Body of pancreas (tissue), 4 donors: ENCODE measurements around the gene GJA8. TPM values are rescaled to one million over a fixed set of nuclear protein-coding genes. Genes with fewer than 3 reads are reported as not detected.

Experiments used
- ATAC-seq: fragments of 150-250 bp; one replicate; pipeline ENCODE4 v1.9.1; 2016
- DNase-seq, 4 donors: peaks; one replicate each; pipeline ENCODE4 v3.0.0-alpha.2; 2019
- H3K27ac ChIP-seq, 4 donors: fragments of 200-600 bp; sonication (generic); 1 replicate in 3 of 4; 2 replicates in 1 of 4; pipeline versions ENCODE4 v1.5.1 to v1.6.1; 2016 to 2019; ENCODE audit warnings: mild to moderate bottlenecking in 1 of 4, mixed read lengths in 1 of 4, moderate library complexity in 1 of 4
- H3K27me3 ChIP-seq, 2 donors: fragments of 200-600 bp; sonication (generic); one replicate each; pipeline ENCODE4 v1.6.0; 2016; ENCODE audit warnings: mild to moderate bottlenecking in 1 of 2
- H3K36me3 ChIP-seq, 2 donors: fragments of 200-600 bp; sonication (generic); replicated peaks in 1 of 2; 2 replicates each; pipeline ENCODE4 v1.5.1; 2016; ENCODE audit warnings: low read depth in 2 of 2; ENCODE audit not compliant: insufficient read depth in 1 of 2
- H3K4me1 ChIP-seq: fragments of 200-600 bp; sonication (generic); one replicate; pipeline ENCODE4 v1.6.0; 2016
- H3K4me3 ChIP-seq, 2 donors: fragments of 200-600 bp; sonication (generic); 1 replicate in 1 of 2; 2 replicates in 1 of 2; pipeline ENCODE4 v1.5.1; 2016 to 2019
- H3K9me3 ChIP-seq, 3 donors: fragments of 200-600 bp; sonication (generic); 1 replicate in 2 of 3; 2 replicates in 1 of 3; pipeline ENCODE4 v1.5.1; 2016
- CTCF ChIP-seq, 7 experiments: fragments of 450-650 bp in 4 of 7; fragments of 200-600 bp in 3 of 7; sonication (generic) in 3 of 7; IDR thresholded peaks; one replicate each; pipeline ENCODE4 v1.5.1; 2016 to 2019; ENCODE audit warnings: antibody characterized with exemption in 7 of 7
- POLR2A ChIP-seq, 3 donors: fragments of 450-650 bp; IDR thresholded peaks; one replicate each; pipeline ENCODE4 v1.6.1; 2016; ENCODE audit warnings: antibody characterized with exemption in 3 of 3, mild to moderate bottlenecking in 2 of 3
- WGBS, 2 donors: methylation state at CpG; one replicate each; pipeline ENCODE4 v1.1.5; 2017; 5-methylcytosine and 5-hydroxymethylcytosine counted together
- intact Hi-C: fragments of 100-400 bp; cut with DNase I; formaldehyde crosslinking; loops from one replicate; pipeline ENCODE4 v1.15.1; 2023
- total RNA-seq, 2 donors: library from RNA; depleted of rRNA; stranded (reverse); fragments of >200 nt; gene quantifications; one replicate each; pipeline ENCODE4 v1.1.0, GENCODE V29; 2016

GJA8 gene
- total RNA-seq, 2 donors from 2014 or later: not detected

GRCh38 chr1:147879911-147880310, 22.7 kb upstream of the GJA8 start:
- ATAC-seq (no peak), DNase-seq (no peak)
- H3K9me3 ChIP-seq: no peaks in the 10 kb centered on the region
- H3K36me3 ChIP-seq: no peaks in the 10 kb centered on the region
- intact Hi-C loops: no loop called here
- no peaks in the 10 kb centered on the region for H3K27me3 ChIP-seq
- H3K4me1 ChIP-seq: no peaks in the 10 kb centered on the region
- H3K4me3 ChIP-seq: no peak overlapping the region
- TF ChIP-seq POLR2A (IDR thresholded peaks at IDR 0.05) (no peak), CTCF (IDR thresholded peaks at IDR 0.05) (no peak)
- no peak overlapping the region for H3K27ac ChIP-seq

DNA sequence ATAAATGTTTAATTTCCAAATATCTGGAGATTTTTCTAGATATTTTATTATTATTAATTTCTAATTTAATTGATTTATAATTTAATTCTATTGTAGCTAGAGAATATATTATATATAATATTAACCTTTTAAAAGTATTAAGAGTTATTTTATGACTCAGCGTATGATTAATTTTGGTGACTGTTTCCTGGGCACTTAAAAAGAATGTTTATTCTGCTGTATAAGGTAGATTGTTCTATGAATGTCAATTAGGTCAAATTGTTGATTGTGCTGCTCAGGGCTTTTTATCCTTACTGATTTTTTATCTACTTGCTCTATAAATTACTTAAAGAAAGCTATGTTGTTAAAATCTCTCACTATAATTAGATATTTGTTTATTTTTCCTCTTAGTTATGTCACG, 20.1 kb upstream of the GJA8 start:
- H3K27me3 ChIP-seq: no peaks in the 10 kb centered on the region
- H3K36me3 ChIP-seq: no peaks in the 10 kb centered on the region
- 34 to 76% methylated on average over 2 of the region's 2 CpGs for WGBS, 2 donors
- no peak overlapping the region for H3K27ac ChIP-seq
- no peaks in the 10 kb centered on the region for H3K9me3 ChIP-seq
- H3K4me3 ChIP-seq: no peak overlapping the region
- no peak for ATAC-seq
- no peaks in the 10 kb centered on the region for H3K4me1 ChIP-seq
- intact Hi-C loops: no loop called here
- DNase-seq: no peak
- no peak for TF ChIP-seq CTCF (IDR thresholded peaks at IDR 0.05)
- TF ChIP-seq POLR2A (IDR thresholded peaks at IDR 0.05): no peak

DNA sequence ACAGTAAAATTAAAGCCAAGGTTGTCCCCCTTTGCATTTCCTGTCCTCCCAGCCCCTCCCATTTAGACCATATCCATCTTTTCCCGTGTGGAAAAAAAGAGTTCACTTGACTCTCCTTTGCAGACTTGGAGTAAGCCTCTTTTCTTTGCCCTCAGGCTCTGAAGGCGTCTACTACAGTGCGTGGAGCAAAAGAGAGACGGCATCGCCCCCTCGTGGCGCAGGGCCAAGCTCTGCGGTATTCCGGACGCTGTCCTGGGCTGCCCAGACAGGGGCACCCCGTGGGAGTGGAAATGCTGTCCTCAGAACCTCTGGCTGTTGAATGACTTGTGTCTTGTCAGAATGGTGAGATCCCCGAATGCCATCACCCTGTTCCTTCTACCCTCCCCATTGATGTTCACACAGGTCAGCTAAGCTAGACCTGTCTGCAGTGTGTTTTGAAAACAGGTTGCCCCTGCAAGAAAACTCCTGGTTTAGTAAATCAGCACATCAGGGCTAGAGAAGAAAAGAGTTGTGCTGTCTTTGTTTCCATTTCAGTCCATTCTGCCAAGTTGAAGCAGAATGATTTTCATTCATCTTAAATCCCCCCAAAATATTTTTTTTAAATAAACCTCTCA, 12.3 kb upstream of the GJA8 start:
- H3K27ac ChIP-seq: no peak overlapping the region
- 10 to 11% methylated on average over 12 of the region's 12 CpGs for WGBS, 2 donors
- H3K9me3 ChIP-seq: no peaks in the 10 kb centered on the region
- H3K4me1 ChIP-seq: no peaks in the 10 kb centered on the region
- intact Hi-C loops: loop anchor here (5.0 to 10.0 kb wide), 3 partner anchors 165 to 395 kb away; no protein-coding TSS in a partner anchor
- ATAC-seq (no peak), DNase-seq (peak; percentile 19 to 65 (median 45))
- TF ChIP-seq POLR2A (IDR thresholded peaks at IDR 0.05): no peak
- peak in 4 of 7 experiments; percentile 13 to 44 (median 28) for TF ChIP-seq CTCF (IDR thresholded peaks at IDR 0.05)
- no peaks in the 10 kb centered on the region for H3K36me3 ChIP-seq
- H3K27me3 ChIP-seq: no peaks in the 10 kb centered on the region
- no peak overlapping the region for H3K4me3 ChIP-seq

DNA sequence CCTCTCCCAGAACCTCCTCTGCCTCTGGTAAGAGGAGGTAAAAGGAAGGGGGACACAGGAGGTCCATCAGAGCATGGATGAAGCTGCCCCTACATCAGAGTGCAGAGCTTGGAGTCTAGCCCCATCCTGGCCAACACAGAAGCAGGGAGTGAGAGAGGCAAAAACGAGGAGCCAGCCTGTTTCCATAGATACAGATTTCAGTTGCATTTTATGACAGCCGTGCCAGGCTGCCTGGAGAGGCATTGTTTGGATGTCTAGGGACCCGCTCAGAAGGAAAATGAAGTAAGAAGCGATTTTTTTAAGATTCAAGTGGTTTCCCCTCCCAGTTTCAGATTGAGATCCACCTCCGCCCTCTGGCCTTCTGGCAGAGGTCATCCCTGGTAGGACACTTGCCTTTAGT, 11.5 kb upstream of the GJA8 start:
- Histone ChIP-seq H3K27ac (no peak overlapping the region), H3K9me3 (no peaks in the 10 kb centered on the region), H3K27me3 (no peaks in the 10 kb centered on the region), H3K4me3 (no peak overlapping the region), H3K36me3 (no peaks in the 10 kb centered on the region), H3K4me1 (no peaks in the 10 kb centered on the region)
- intact Hi-C loops: loop anchor here (5.0 to 10.0 kb wide), 3 partner anchors 166 to 396 kb away; no protein-coding TSS in a partner anchor
- DNase-seq (no peak), ATAC-seq (no peak)
- 69 to 71% methylated on average over 5 of the region's 5 CpGs for WGBS, 2 donors
- no peak for TF ChIP-seq CTCF (IDR thresholded peaks at IDR 0.05)
- TF ChIP-seq POLR2A (IDR thresholded peaks at IDR 0.05): no peak

DNA sequence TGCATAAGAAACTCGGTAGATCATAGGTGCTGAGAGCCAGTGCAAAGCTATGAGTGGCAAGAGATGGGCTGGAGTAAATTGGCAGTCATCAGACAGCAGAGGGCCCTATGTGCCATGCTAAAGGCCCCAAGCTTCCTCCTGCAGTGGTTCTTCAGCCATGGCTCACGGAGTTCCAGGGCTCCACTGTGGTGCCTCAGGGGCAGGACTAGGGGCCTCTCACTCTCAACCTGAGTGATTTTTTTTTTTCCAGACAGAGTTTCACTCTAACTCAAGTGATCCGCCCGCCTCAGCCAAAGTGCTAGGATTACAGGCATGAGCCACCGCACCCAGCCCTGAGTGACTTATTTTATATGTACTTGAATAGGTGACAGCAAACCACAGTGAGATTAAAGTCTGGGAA, 10.4 kb upstream of the GJA8 start:
- DNase-seq (no peak), ATAC-seq (no peak)
- 74 to 84% methylated on average over 5 of the region's 5 CpGs for WGBS, 2 donors
- intact Hi-C loops: loop anchor here (5.0 to 10.0 kb wide), 3 partner anchors 167 to 397 kb away; no protein-coding TSS in a partner anchor
- H3K4me3 ChIP-seq: no peak overlapping the region
- no peaks in the 10 kb centered on the region for H3K9me3 ChIP-seq
- H3K36me3 ChIP-seq: no peaks in the 10 kb centered on the region
- no peak overlapping the region for H3K27ac ChIP-seq
- no peaks in the 10 kb centered on the region for H3K27me3 ChIP-seq
- peaks cover 3% of the 10 kb centered on the region for H3K4me1 ChIP-seq
- TF ChIP-seq POLR2A (IDR thresholded peaks at IDR 0.05) (no peak), CTCF (IDR thresholded peaks at IDR 0.05) (no peak)
